HUES6 (cell line): Measurements from ENCODE around the gene NOTUM.

ENCODE experiments used
- H3K27ac ChIP-seq: 2 replicates; pipeline ENCODE4 v1.7.0; 2013; ENCODE audit warnings: low read depth, mild to moderate bottlenecking, low read length, inconsistent platforms
- H3K27me3 ChIP-seq: 2 replicates; pipeline ENCODE4 v1.6.1; 2013; ENCODE audit warnings: low read length; ENCODE audit not compliant: control insufficient read depth, insufficient read depth
- H3K36me3 ChIP-seq: 2 replicates; pipeline ENCODE4 v1.6.1; 2013; ENCODE audit warnings: low read length; ENCODE audit not compliant: control insufficient read depth, insufficient read depth
- H3K4me1 ChIP-seq: 2 replicates; pipeline ENCODE4 v1.6.1; 2013; ENCODE audit warnings: low read length; ENCODE audit not compliant: control insufficient read depth, insufficient read depth
- H3K4me3 ChIP-seq: 2 replicates; pipeline ENCODE4 v1.5.1; 2013; ENCODE audit warnings: low read depth, low read length
- H3K9ac ChIP-seq: one replicate; pipeline ENCODE4 v1.6.1; 2013; ENCODE audit warnings: mild to moderate bottlenecking, low read length
- H3K9me3 ChIP-seq: 2 replicates; pipeline ENCODE4 v1.6.1; 2013; ENCODE audit warnings: low read depth, low read length; ENCODE audit not compliant: control insufficient read depth, insufficient read depth

The NOTUM gene

DNA sequence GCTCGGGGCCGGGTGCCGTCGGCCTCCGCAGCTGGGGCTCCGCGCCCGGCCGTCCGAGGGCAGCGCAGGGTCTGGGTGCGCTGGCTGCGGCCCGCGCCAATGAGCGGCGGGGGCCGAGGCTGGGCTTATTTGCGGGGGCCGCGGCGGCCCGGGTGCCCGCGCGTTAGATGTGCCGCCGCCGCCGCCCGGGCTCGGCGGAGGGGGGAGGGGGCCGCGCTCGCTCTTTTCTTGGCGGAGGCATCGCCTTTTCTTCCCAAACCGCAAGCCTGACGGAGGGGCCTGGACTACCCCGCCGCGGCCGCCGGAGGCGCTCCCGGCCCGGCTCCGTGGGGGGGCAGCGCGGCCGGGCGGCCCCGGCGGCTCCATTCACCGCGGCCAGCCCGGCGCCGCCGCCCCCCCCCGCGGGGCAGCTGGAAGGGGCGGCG lies at the start of gene NOTUM:
Gene NOTUM (minus strand): TSS at position 101 of the 425 bp plus-strand sequence. CDS start 278 bp downstream, outside the sequence.
- H3K9me3 ChIP-seq, result no peaks in the 10 kb centered on the region
- H3K4me1 ChIP-seq, result peaks cover 25% of the 10 kb centered on the region
- H3K4me3 ChIP-seq, result peak within 1 kb of the TSS; percentile 56
- H3K27me3 ChIP-seq, result peaks cover 80% of the 10 kb centered on the region
- no peak within 1 kb of the TSS for H3K27ac ChIP-seq
- peak within 1 kb of the TSS; percentile 57 for H3K9ac ChIP-seq
- no peaks in the 10 kb centered on the region for H3K36me3 ChIP-seq

DNA sequence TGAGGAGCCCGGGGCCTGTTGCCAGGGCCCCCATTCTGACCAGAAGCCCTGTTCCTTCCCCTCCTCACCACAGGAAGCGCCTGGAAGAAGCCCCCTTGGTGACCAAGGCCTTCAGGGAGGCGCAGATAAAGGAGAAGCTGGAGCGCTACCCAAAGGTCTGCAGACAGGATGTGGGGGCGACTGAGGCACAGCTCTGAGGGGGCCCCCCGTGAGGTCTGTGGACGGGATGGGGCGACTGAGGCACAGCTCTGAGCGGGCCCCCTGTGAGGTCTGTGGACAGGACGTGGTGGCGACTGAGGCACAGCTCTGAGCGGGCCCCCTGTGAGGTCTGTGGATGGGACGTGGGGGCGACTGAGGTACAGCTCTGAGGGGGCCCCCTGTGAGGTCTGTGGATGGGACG lies 48.4 kb upstream of the NOTUM start:
- Histone ChIP-seq H3K9ac (no peak overlapping the region), H3K36me3 (no peaks in the 10 kb centered on the region; the same call in 1 of the 2 replicates), H3K4me1 (peaks cover 16% of the 10 kb centered on the region; the same call in 1 of the 2 replicates), H3K9me3 (no peaks in the 10 kb centered on the region), H3K27ac (no peak overlapping the region), H3K27me3 (no peaks in the 10 kb centered on the region), H3K4me3 (no peak overlapping the region)

DNA sequence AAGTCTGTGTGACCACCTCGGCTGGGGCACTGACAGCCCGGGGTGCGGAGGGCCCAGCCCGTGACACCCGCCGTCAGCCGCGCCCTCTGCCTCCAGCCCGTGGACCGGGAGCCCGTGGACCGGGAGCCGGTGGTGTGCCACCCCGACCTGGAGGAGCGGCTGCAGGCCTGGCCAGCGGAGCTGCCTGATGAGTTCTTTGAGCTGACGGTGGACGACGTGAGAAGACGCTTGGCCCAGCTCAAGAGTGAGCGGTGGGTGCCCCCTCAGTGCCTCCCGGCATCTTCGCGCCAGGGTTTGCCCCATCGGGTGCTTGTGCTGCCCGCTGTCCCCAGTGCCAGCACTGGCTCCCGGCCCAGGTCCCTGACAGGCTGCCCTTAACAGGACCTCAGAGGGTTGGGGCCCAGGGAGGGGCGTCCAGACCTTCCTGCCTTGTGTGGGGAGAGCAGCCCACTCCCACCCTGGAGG lies 48.0 kb upstream of the NOTUM start:
- no peaks in the 10 kb centered on the region for H3K27me3 ChIP-seq
- no peak overlapping the region for H3K27ac ChIP-seq
- H3K36me3 ChIP-seq, result no peaks in the 10 kb centered on the region; the same call in 1 of the 2 replicates
- H3K4me1 ChIP-seq, result peaks cover 16% of the 10 kb centered on the region; the same call in 1 of the 2 replicates
- no peak overlapping the region for H3K4me3 ChIP-seq
- no peaks in the 10 kb centered on the region for H3K9me3 ChIP-seq
- no peak overlapping the region for H3K9ac ChIP-seq

DNA sequence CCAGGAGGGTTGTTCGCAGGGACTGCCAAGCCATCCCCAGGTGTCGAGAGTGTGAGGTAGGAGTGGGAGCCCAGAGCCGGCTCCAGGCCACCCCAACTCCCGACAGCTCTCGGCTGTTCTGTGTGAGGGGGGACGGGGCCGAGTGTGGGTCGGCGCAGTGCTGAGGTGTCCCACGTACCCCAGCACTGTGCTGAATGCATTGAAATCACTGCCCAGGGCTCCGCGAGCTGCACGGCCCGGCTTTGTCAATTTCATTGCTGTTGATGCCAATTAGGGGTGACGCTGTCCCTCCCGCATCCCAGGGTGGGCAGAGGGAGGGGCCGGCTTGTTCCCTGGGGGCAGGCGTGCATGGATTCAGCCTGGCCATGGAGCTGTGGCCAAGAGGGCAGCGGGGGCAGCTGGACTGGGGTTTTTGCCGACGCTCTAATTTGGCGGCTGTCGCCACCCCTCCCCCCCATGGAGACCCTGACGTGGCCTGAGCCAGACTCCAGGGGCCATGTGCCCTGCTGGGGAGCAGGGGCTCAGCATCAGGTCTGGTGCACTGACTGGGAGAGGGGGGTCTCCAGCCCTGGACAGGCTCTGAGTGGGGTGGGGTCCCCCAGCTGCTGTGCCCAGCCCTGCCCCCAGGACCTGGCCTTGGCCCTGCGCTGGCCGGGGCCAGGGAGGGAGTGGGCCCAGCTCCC lies 47.4 kb upstream of the NOTUM start:
- Histone ChIP-seq H3K4me3 (no peak overlapping the region), H3K9ac (no peak overlapping the region), H3K27me3 (no peaks in the 10 kb centered on the region)

DNA sequence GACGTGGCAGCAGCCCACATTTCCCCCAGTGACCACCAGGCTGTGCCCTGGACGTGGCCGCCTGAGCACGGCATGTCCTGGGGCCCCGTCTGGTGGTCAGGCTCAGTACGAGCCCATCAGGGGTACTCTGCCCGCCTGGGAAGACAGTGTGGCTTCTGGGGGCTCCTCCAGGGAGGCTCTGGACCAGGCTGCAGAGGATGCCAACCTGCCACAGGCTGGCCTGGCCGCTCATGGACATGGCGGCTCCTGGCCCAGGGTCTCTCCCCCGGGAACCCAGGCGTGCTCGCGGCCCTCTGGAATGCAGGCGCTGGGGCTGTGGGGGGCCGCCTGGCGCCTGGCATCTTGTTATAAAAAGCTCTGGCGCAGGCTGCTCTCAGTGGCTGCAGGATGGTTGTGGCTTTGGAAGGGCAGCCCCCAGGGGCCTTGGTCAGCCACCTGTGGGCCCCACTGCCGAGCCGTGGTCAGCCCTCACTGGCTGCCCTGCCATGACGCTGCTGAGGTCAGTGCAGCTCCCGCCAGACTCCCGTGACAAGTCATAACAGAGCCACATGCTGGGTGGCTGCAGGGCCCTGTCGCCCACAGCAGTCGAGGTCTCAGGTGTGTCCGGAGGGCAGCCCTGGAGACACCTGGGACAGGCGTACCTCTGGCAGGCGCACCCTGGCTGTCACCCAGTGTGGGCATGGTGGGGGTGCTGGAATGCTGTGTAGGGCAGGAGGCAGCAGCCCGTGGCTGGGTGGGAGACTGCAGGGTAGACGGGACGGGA lies 46.7 kb upstream of the NOTUM start:
- no peak overlapping the region for H3K27ac ChIP-seq
- H3K4me3 ChIP-seq, result no peak overlapping the region
- H3K9ac ChIP-seq, result no peak overlapping the region

More for the DNA sequence above, 47.4 kb upstream of the NOTUM start:
- Histone ChIP-seq H3K4me1 (peaks cover 19% of the 10 kb centered on the region; the same call in 1 of the 2 replicates), H3K9me3 (no peaks in the 10 kb centered on the region), H3K27ac (no peak overlapping the region), H3K36me3 (no peaks in the 10 kb centered on the region; the same call in 1 of the 2 replicates)

DNA sequence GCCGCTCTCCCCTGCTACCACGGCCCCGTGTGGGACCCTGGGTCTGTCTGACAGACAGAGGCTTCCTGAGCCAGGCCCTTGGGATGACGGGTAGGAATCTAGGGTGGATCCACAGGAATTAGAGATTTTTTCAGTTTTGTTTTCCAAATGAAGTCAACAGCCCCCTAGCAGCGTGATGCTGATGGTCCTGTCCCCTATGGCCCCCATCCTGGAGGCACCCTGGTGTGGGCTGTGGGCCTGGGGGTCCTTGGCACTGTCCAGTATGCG lies 46.2 kb upstream of the NOTUM start:
- Histone ChIP-seq H3K4me1 (peaks cover 9% of the 10 kb centered on the region; the same call in 1 of the 2 replicates), H3K27ac (no peak overlapping the region), H3K9ac (no peak overlapping the region), H3K36me3 (no peaks in the 10 kb centered on the region; the same call in 1 of the 2 replicates), H3K27me3 (no peaks in the 10 kb centered on the region), H3K9me3 (no peaks in the 10 kb centered on the region), H3K4me3 (no peak overlapping the region)

More for the DNA sequence above, 46.7 kb upstream of the NOTUM start:
- Histone ChIP-seq H3K4me1 (peaks cover 15% of the 10 kb centered on the region; the same call in 1 of the 2 replicates), H3K27me3 (no peaks in the 10 kb centered on the region), H3K36me3 (no peaks in the 10 kb centered on the region; the same call in 1 of the 2 replicates), H3K9me3 (no peaks in the 10 kb centered on the region)

DNA sequence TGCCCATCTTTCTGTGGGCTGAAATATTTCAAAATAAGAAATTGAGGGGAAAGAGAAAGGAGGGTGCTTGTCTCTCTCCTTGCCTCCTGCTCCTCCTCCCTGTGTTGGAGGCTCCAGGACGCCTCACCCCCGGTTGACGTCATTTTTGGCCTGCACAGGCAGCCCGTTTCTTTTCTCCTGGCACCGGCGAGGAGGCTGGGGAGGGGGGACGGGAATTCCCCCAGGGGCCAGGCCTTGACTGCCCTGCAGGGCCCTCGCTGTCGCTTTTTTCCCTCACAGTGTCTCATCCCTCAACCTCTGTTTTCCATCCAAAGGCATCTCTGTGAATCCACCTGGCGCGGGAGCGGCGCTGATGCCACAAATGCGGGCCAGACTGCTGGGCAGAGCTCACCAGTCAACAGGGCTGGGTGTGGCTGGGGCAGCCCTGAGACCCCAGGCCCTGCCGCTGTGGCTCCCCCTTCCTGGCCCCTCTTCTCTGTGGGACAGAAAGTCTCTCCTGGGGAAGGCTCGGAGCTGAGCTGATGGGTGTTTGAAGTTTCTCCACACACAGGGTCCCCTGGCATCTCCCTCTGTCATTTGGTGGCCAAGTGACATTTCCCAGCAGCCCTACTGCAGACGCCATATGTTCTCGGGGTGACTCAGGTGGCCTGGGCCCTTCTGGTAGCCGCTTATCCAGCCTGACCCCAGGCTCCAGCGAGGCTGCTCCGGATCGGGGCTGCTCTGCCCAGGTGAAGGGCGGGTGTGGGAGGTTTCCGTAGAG lies 45.7 kb upstream of the NOTUM start:
- Histone ChIP-seq H3K27ac (no peak overlapping the region), H3K27me3 (no peaks in the 10 kb centered on the region), H3K4me1 (peaks cover 5% of the 10 kb centered on the region; the same call in 1 of the 2 replicates), H3K4me3 (no peak overlapping the region), H3K9ac (no peak overlapping the region), H3K9me3 (no peaks in the 10 kb centered on the region), H3K36me3 (no peaks in the 10 kb centered on the region; the same call in 1 of the 2 replicates)

DNA sequence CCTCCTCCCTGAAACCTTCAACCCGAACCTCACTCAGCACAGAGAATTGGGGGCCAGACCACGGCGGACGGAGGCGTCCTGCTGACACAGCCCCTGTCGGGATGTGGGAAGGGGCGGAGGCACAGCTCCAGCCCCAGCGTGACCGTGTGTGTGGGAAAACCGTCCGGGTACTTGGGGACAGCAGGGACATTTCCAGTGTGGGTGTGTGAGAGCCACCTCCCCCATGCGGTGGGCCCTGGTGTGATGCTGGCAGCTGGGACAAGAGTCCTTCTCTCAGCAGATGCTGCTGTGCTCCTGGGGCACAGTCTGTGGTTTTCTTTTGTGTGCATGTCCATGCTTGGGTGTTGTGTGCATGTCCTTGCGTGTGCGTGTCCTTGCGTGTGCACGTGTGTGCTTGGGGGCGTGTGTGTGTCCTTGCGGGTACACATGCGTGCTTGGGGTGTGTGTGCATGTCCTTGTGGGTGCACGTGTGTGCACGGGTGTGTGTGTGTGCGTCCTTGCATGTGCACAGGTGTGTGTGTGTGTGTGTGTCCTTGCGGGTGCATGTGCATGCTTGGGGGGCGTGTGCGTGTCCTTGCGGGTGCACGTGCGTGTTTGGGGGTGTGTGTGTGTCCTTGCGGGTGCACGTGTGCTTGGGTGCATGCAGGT lies 44.8 kb upstream of the NOTUM start:
- no peaks in the 10 kb centered on the region for H3K36me3 ChIP-seq
- H3K9ac ChIP-seq, result no peak overlapping the region
- H3K27ac ChIP-seq, result no peak overlapping the region
- H3K9me3 ChIP-seq, result no peaks in the 10 kb centered on the region
- peaks cover 5% of the 10 kb centered on the region; the same call in 1 of the 2 replicates for H3K4me1 ChIP-seq
- H3K4me3 ChIP-seq, result no peak overlapping the region
- no peaks in the 10 kb centered on the region for H3K27me3 ChIP-seq

DNA sequence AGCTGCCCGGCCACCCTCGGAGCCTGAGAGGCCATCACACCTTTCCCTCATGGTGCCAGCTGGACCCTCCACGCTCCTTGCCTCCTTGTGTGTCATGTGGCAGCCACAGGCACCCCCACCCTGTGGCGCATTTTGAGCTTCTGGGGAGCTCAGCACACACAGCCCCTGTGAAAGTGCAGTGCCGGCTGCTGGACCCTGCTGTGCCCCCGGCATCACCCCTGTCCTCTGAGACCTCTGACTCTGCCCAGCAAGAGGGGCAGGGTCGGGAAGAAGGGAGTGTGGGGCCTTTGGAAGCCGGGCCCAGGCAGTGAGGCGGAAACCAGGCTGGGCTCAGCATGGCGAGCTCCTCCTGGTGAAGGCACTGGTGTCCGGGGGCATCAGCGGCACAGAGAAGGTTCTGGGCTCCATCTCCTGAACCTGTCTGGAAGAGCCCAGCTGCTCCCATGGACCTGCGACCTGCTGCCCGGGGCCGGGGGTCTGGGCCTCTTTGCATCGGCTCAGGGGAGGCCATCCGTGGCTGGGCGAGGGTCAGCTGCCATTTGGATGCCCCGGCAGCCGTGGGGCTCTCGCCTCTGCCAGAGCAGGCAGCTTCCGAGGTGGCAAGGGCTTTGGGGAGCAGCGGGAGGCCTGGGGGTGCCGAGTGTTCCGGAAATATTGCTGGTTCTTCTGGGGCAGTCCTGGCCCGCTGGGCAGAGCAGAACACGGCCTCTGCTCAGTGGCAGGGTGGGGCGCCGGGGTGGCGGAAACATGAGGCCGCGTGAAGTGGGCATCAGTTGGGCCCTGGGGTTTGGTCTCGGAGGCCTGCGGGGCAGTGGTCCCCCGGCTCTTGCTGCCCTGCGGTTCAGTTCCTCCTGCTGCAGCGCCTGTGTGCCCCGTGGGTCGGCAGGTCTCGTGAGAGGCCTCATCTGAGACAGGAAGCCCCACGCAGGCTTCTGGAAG lies 43.8 kb upstream of the NOTUM start:
- Histone ChIP-seq H3K4me1 (peaks cover 5% of the 10 kb centered on the region; the same call in 1 of the 2 replicates), H3K9ac (no peak overlapping the region), H3K27ac (no peak overlapping the region), H3K4me3 (no peak overlapping the region), H3K36me3 (no peaks in the 10 kb centered on the region), H3K27me3 (no peaks in the 10 kb centered on the region), H3K9me3 (no peaks in the 10 kb centered on the region)
